CD4-positive, alpha-beta T cell treated with Interleukin-2 at 100 ng/mL for 4 hours (primary cell): ENCODE data around the gene MSH3.
"Not testable (repeated sequence)": the region's sequence is repeated elsewhere in the genome, so short reads cannot be mapped to it uniquely, and the experiment has no call there.

Experiments used
- DNase-seq: peaks from one replicate; pipeline ENCODE4 v3.0.0-alpha.2; 2020; ENCODE audit warnings: low spot score

Gene MSH3

DNA sequence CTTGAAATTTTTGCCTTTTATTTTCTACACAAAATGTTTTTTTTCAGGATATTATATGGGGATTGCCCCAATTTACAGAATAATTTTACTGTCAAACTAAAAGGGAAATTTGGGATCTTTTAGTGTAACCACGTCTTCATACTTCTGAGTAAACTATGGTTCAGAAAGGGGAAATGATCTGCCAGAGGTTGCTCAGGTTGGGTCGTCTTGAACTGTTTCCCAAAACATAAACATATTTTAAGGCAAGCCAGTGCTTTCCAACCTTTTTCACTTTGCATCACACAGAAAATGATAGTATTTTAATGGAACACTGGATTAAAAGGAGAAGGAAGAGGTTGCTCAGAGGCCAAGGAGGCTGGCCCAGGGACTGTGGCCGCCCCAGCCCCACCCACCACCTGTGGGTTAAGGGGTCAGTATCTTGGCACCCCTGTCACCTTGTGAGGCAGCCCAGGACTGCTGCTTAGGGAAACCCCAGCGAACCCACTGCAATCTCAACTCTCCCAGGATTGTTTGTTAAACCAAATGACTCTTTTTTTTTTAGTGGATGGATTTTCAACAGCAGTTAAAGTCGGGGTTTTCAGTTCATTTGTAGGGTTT lies 143.1 kb downstream of the MSH3 start:
- no peak for DNase-seq

DNA sequence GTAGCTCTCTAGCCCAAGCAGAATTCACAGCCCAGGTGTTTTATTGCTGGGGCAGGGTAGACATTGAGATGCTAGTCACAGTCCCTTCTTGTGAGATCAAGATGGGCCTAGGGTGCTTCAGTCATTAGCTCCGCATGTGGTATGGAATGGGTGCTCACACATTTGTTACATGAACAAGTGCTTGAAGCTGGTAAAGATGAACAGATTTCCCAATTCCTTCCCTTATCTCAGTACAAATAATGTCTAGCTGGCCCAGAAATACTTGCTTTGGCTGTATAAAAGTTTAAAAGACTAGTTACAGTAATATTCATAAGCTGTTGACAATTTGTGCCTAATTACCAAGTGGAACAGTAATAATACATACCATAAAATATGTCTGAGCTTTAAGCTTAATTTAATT lies 143.7 kb downstream of the MSH3 start:
- DNase-seq = no peak

DNA sequence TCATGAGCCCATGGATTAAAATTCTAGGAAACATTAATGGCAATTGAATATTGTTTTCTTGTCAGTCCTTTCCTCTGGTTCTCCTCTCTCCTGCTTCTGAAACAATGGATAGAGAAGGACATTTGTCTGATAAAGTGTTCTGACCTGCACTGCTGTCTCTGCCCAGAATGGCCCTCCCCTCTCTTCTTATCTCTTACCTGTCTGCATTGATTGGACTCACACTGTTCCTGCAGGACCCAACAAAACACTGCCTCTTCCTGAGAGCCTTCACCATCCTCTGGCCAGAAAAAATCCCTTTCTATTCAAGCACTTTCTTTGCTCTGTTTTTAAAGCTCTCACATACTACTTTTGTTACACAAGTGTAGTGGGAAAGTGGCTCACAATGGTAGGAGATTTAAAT lies 144.2 kb downstream of the MSH3 start:
- no peak for DNase-seq

GRCh38 chr5:80799041-80799440 lies 144.6 kb downstream of the MSH3 start:
- DNase-seq = no peak

DNA sequence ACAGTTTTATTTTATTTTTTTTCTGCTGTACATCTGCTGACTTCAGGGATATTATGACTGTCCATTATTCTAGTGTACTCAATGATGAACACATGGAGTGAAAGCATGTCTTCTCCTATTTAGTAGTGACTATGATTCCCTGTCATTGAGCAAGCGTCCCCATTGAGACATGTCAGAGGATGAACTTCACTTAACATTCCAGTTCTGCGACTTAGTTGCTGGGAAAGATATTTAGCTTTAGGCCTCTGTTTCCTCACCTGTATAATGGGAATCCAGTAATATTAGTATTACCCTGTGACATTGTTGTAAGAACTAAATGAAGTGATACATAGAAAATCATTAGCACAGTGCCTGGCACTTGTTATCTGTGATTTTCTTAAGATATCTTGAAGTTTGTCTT lies 145.1 kb downstream of the MSH3 start:
- no peak for DNase-seq

DNA sequence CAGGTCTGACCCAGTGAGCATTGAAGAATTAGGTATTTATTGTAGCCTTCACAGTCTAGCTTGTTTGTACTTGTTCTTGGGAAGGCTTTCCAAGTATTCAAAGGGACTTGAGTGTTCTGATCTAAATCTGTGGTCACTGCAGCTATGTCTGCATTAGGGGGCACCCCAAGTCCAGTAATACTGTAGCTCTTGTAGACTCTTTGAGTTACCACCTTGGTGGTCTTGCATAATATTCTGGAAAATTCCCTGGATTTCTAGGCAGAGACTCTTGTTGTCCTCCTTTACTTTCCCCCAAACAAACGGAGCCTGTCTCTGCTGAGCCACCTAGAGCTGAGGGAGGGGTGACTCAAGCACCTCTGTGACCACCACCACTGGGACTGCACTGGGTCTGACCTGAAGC lies 149.9 kb downstream of the MSH3 start:
- no peak for DNase-seq

- DNase-seq = no peak
These were observed 150.6 kb downstream of the MSH3 start for GRCh38 chr5:80805038-80805437.

GRCh38 chr5:80806929-80807328 lies 152.5 kb downstream of the MSH3 start:
- no peak for DNase-seq

DNA sequence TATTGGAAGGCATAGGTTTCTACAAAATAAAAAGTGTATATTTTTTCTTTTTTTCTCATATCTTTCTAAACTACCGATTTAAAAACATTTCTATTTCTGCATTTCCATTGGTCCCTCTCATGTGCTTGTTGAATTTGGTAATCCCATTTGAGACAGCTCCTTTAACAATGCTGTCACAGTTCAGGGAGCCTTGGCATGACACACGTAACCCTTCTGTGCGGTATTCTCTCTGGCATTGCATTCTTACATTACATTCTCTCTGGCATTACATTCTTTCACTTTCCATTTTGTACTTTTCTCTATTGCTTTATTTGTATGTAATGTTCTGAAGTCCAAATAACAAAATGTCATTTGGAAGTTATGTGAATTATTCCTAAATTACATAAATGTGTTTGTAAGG lies 155.0 kb downstream of the MSH3 start:
- no peak for DNase-seq

GRCh38 chr5:80810425-80810824 lies 156.0 kb downstream of the MSH3 start:
- DNase-seq = no peak

GRCh38 chr5:80816590-80816989 lies 162.1 kb downstream of the MSH3 start:
- no peak for DNase-seq

DNA sequence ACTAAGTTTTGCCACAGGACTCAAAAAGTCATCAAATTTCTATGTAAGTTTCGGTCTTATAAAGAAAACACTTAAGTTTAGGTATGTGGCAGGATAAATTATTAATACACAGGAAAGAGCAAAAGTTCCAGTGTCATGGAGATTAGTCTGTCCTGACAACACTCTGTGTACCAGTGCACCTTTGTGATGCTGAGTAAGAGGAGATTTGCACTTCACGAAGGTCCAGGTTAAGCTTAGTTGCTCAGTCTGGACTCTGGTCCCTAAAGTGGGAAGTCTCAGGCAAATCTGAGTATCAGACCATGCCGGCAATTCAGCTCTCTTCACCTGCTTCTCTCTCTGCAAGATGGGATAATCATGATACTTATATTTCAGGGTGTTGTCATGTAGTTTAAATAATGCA lies 166.2 kb downstream of the MSH3 start:
- DNase-seq = no peak

DNA sequence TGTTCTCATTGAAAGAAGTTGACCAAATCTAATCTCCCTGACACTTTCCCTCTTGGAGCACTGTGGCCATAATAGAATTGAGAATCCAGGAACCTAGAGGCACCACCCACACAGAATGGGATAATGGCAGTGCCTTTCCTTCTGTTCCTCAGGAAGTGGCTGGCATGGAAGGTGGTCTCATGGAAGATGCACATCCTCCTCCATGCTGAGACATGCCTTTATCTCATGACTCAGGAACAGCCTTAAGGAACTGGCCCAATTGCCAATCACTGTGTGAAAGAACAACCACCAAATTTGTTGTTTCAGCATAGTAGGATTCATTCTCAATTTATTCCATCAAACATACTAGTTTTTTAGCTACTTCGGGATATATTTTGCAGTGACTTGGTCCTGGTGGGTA lies 168.2 kb downstream of the MSH3 start:
- no peak for DNase-seq

DNA sequence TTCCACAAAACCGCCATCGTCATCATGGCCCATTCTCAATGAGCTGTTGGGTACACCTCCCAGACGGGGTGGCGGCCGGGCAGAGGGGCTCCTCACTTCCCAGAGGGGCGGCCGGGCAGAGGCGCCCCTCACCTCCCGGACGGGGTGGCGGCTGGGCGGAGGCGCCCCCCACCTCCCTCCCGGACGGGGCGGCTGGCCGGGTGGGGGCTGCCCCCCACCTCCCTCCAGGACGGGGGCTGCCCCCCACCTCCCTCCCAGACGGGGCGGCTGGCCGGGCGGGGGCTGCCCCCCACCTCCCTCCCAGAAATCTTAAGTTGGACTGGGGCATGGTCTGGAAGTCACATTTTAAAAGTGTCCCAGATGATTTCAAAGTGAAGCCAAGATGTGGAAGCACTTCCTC lies 169.7 kb downstream of the MSH3 start:
- not testable (repeated sequence) for DNase-seq

- no peak for DNase-seq
These were observed 171.5 kb downstream of the MSH3 start for GRCh38 chr5:80825786-80826460.

DNA sequence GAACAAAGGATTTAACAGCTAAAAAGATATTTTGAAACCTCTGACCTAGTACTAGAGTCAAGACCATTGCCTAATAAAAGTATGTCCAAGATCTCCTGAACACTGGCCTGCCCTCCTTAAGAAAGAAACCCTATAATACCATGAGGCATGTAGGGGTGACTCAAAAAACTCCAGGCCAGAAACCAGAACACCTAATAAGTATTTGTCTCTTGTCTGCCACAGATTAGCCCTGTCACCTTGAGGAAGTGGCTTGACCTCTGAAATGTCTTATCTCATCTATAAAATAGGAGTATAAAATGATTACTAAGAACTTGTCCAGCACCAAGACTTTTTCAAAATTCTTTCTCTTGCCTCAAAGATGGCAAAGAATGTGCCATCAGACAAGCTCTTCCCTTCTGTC lies 180.3 kb downstream of the MSH3 start:
- no peak for DNase-seq

- DNase-seq = no peak
These were observed 180.7 kb downstream of the MSH3 start for GRCh38 chr5:80835128-80835527.

DNA sequence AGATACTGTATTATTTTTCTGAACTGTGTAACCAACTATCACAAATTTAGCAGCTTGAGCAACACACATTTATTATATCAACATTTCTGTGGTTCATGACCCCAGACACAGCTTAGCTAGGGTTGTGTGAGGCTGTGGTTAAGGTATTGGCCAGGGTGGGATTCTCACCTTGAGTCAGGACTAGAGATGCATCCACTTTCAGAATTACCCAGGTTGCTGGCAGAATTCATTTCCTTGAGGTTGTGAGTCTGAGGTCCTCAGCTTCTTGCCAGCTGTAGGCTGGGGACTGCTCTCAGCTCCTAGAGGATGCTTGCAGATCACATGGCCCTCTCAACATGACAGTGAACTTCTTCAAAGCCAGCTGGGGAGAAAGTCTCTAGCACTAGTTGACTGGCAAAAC lies 183.2 kb downstream of the MSH3 start:
- DNase-seq = no peak

GRCh38 chr5:80841026-80841797 lies 186.8 kb downstream of the MSH3 start:
- not testable (repeated sequence) for DNase-seq

DNA sequence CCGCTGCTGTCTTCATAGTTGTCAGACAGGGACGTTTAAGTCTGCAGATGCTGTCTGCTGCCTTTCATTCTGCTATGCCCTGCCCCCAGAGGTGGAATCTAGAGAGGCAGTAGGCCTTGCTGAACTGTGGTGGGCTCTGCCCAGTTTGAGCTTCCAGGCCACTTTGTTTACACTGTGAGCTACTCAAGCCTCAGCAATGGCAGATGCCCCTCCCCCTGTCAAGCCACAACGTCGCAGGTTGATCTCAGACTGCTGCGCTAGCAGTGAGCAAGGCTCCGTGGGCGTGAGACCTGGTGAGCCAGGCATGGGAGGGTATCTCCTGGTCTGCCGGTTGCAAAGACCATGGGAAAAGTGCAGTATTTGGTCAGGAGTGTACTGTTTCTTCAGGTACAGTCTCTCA lies 192.0 kb downstream of the MSH3 start:
- not testable (repeated sequence) for DNase-seq

DNA sequence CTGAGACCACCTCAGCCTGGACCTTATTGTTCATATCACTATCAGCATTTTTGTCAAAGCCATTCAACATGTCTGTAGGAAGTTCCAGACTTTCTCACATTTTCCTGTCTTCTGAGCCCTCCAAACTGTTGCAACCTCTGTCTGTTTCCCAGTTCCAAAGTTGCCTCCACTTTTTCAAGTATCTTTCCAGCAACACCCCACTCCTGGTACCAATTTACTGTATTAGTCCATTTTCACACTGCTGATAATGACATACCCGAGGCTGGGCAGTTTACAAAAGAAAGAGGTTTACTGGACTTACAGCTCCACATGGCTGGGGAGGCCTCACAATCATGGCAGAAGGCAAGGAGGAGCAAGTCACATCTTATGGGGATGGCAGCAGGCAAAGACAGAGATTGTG lies 195.7 kb downstream of the MSH3 start:
- DNase-seq = not testable (repeated sequence)

DNA sequence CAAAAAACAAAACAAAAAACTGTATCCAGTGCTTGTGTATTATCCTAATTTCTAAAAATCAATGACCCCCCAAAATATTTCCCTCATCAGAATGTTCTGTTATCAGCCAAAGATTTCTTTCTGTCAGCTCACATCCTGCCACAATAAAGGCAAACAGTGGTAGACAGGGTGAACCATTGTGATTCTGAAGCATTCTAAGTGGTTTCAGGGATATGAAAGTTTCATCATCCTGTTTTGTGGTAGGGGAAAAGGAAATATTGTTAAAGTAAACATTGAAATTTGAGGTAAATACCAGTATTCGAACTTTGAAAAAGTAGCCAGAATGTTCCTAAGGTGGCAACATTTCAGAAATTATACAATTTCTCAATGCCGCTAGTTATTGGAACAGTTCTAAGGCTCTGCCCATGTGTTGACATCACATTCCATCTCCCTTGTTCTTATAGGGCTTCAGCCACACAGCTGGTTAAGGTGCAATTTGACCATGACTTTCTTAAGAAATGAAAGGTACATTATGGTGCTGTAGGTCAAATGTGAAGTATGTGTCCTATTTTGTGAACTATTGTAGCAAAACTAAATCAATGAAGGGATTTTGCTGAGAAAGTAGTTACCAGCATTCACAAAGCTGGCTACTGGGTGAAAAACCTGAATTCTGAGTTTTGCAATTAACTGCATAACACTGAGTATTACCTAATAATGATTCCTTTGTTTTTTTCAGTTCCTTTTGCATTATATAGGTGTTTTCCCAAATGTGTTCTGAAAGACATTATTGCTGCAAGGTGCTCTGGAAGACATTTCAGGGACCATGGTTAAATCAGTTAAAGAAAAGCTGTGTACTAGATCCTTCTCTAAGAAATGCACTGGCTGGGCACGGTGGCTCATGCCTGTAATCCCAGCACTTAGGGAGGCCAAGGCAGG lies 198.1 kb downstream of the MSH3 start:
- DNase-seq = no peak
